Hepatocyte (in vitro differentiated cells): Measurements from ENCODE around the gene C1QTNF8.

ENCODE experiments used
- EZH2 ChIP-seq: fragments of 200-600 bp; sonication (generic); IDR thresholded peaks from 2 replicates; pipeline ENCODE4 v1.6.1; 2016; ENCODE audit warnings: antibody characterized with exemption, mild to moderate bottlenecking, borderline replicate concordance
- TF ChIP-seq, protein P1 (sequence below): fragments of 200-600 bp; sonication (generic); IDR thresholded peaks from 2 replicates; pipeline ENCODE4 v1.5.1; 2016; ENCODE audit warnings: antibody characterized with exemption, mild to moderate bottlenecking; ENCODE audit not compliant: poor library complexity

DNA sequence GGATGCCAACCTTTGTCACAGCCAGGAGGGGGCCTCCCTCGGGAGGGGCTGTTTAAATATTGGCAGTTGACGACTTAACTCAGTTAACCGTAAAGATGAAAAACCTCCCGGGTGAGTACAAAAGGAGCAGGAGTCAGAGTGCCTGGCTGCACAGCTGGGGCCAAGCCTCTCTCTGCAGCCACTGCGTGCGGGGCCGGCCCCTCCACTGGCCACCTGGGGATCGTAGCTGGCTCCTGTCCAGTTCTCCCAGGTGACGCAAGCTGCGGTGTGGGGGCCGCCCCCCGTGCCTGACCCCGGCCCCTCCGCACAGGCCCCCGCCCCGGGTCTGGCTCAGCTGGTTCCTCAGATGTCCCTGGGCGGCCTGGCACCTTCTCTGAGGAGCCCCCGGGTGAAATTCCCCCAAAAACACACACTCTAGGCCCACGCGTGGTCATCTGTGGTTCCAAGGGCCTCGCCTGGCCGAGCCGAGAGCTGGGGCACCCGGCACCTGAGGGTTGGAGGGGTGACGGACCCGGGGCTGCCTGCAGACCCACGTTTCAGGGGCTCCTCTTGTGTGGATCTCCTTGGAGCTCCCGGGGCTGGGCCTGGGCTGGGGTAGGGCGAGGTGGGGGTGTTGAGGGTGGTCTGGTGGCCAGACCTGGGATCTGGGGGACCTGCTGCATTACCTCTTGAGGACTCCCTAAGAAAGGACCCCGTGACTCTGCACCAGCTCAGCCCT, 49.5 kb upstream of the C1QTNF8 start:
- TF ChIP-seq, protein P1, sequence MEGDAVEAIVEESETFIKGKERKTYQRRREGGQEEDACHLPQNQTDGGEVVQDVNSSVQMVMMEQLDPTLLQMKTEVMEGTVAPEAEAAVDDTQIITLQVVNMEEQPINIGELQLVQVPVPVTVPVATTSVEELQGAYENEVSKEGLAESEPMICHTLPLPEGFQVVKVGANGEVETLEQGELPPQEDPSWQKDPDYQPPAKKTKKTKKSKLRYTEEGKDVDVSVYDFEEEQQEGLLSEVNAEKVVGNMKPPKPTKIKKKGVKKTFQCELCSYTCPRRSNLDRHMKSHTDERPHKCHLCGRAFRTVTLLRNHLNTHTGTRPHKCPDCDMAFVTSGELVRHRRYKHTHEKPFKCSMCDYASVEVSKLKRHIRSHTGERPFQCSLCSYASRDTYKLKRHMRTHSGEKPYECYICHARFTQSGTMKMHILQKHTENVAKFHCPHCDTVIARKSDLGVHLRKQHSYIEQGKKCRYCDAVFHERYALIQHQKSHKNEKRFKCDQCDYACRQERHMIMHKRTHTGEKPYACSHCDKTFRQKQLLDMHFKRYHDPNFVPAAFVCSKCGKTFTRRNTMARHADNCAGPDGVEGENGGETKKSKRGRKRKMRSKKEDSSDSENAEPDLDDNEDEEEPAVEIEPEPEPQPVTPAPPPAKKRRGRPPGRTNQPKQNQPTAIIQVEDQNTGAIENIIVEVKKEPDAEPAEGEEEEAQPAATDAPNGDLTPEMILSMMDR: no peak
- no peak for TF ChIP-seq EZH2
